Nephron (organoid): Measurements from ENCODE around the gene LMO7.
A peak's percentile ranks its signal among the peaks of the same experiment; 100 is the strongest.

Experiments
- H3K27ac Mint-ChIP-seq, 3 experiments: 2 replicates each; pipeline ENCODE4 v1.8.0; 2020; ENCODE audit warnings: mixed read lengths in 3 of 3, mild to moderate bottlenecking in 2 of 3, moderate library complexity in 1 of 3
- H3K27me3 Mint-ChIP-seq: 2 replicates; pipeline ENCODE4 v1.8.0; 2021; ENCODE audit warnings: low read depth, mild to moderate bottlenecking, moderate library complexity, mixed read lengths
- H3K36me3 Mint-ChIP-seq: 2 replicates; pipeline ENCODE4 v1.8.0; 2020; ENCODE audit warnings: low read depth, mixed read lengths
- H3K4me1 Mint-ChIP-seq: 2 replicates; pipeline ENCODE4 v1.8.0; 2020; ENCODE audit warnings: mixed read lengths
- H3K4me3 Mint-ChIP-seq, 3 experiments: 2 replicates each; pipeline ENCODE4 v1.8.0; 2020; ENCODE audit warnings: mild to moderate bottlenecking in 3 of 3, mixed read lengths in 3 of 3, moderate library complexity in 2 of 3
- H3K9me3 Mint-ChIP-seq: 2 replicates; pipeline ENCODE4 v1.8.0; 2020; ENCODE audit warnings: mixed read lengths
- TF ChIP-seq, protein P1 (sequence below), 3 experiments: fragments of 200-600 bp; sonication (generic); IDR thresholded peaks; one replicate each; pipeline ENCODE4 v1.5.0; 2021; ENCODE audit warnings: antibody characterized with exemption in 3 of 3; ENCODE audit not compliant: unreplicated experiment in 3 of 3

The LMO7 gene

DNA sequence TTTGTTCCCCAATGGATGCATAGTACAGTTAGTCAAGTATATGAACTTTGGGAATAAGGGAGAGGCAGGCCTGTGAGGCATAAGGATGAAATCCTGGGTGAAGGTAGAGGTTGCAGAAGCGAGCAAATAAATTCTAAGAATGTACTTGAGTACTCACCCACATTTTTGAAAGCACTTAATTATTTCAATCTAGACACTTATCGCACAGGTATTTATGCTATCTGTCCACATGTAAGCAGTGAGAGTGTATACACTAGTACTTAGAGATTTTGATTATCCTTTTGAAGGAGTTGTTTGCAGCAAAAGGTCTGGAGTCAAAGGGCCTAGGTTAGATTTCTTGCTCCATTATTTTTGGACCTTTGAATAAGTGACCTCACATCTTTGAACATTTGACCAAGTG lies 77.7 kb downstream of the LMO7 start:
- TF ChIP-seq, protein P1, sequence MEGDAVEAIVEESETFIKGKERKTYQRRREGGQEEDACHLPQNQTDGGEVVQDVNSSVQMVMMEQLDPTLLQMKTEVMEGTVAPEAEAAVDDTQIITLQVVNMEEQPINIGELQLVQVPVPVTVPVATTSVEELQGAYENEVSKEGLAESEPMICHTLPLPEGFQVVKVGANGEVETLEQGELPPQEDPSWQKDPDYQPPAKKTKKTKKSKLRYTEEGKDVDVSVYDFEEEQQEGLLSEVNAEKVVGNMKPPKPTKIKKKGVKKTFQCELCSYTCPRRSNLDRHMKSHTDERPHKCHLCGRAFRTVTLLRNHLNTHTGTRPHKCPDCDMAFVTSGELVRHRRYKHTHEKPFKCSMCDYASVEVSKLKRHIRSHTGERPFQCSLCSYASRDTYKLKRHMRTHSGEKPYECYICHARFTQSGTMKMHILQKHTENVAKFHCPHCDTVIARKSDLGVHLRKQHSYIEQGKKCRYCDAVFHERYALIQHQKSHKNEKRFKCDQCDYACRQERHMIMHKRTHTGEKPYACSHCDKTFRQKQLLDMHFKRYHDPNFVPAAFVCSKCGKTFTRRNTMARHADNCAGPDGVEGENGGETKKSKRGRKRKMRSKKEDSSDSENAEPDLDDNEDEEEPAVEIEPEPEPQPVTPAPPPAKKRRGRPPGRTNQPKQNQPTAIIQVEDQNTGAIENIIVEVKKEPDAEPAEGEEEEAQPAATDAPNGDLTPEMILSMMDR (IDR thresholded peaks at IDR 0.05; ENCODE audit: unreplicated experiment in 3 of 3) = no peak
- peak overlapping the region in 1 of 3 experiments; percentile 37 for H3K27ac Mint-ChIP-seq
- no peak overlapping the region for H3K4me3 Mint-ChIP-seq
- H3K36me3 Mint-ChIP-seq = no peaks in the 10 kb centered on the region
- peaks cover 25% of the 10 kb centered on the region for H3K4me1 Mint-ChIP-seq
- H3K9me3 Mint-ChIP-seq = peaks cover 11% of the 10 kb centered on the region
- H3K27me3 Mint-ChIP-seq = no peaks in the 10 kb centered on the region

DNA sequence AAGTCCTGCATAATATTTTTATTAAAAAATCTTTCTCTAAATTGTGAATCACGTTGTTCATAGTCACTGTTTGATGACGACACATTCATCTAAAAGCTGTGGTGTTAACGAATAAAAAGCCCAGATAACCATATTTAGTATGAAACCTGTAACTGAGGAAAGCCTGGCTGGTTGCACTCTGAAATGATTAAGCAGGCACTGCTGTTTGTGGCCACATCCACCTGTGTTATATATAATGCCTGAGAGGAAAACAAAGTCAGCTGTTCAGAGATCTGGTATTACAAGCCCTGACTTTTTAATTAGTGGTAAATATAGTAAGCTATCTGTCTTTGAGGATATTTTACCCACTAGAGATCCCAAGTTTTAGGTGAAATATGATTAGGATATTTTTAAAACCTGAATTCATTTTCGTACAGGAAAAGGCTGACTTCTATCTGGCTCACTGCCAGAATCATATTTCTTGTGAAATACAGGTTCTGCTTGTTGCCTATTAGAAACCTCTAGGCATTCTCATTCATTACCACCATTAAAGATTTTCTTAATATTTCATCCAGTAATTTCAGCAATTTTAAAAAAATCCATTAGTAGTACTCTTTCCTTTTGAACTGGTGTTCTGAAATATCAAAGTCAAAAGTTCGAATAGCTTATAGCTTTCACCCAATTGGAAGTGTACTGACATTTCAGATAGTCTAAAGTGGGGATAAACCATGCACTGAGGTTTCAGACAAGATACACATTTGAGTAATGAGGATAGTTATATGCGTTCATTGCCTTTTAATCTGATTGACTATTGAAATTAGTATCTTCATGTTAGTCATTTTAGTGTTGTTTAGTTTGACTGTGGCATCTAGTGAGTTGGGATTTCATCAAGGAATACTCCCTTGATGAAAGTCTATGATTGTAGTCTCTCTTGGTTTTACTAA lies 79.7 kb downstream of the LMO7 start:
- Mint-ChIP-seq H3K27me3 (no peaks in the 10 kb centered on the region), H3K27ac (peak overlapping the region in 1 of 3 experiments; percentile 50), H3K4me1 (peaks cover 25% of the 10 kb centered on the region), H3K9me3 (peaks cover 11% of the 10 kb centered on the region), H3K4me3 (no peak overlapping the region), H3K36me3 (no peaks in the 10 kb centered on the region)
- TF ChIP-seq, protein P1 (IDR thresholded peaks at IDR 0.05; ENCODE audit: unreplicated experiment in 3 of 3) = no peak

DNA sequence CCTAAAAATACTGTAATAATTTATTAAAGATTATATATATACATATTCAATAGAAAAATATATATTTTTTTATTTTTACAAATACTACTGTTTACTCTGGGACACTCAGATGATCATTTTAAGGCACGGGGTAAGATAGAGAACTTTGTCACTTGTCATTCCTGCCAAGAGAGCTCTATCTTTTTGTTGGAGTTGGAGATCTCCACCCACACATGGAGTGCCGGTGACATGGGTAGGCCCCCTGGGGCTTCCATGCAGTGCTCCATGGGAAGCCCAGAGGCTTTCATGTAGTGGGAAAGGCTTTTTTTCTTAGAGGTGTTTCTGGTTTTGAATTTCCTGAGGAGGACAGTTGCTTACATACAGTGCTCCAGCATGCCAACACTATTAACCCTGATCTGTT lies 81.4 kb downstream of the LMO7 start:
- Mint-ChIP-seq H3K9me3 (peaks cover under 1% of the 10 kb centered on the region), H3K4me3 (no peak overlapping the region), H3K27ac (no peak overlapping the region), H3K27me3 (no peaks in the 10 kb centered on the region), H3K4me1 (peaks cover 25% of the 10 kb centered on the region), H3K36me3 (no peaks in the 10 kb centered on the region)
- TF ChIP-seq, protein P1 (IDR thresholded peaks at IDR 0.05; ENCODE audit: unreplicated experiment in 3 of 3) = no peak

DNA sequence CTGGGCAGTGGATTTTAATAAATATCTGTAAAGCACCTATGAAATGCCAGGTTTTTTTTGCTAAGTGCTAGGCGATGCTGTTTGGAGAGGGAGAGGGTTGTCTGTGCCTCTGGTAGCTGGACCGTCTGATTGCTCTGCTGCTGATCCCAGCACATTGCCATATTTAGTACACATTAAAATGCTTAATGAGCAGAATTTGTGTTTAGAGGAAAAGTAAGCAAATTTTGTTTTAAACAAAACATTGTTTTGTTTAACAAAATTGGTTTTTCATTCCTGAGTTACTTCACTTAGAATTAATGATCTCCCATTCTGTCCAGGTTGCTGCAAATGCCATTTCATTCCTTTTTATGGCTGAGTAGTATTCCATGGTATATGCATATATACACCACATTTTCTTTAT lies 85.2 kb downstream of the LMO7 start:
- TF ChIP-seq, protein P1 (IDR thresholded peaks at IDR 0.05; ENCODE audit: unreplicated experiment in 3 of 3) = no peak
- Mint-ChIP-seq H3K27me3 (no peaks in the 10 kb centered on the region), H3K4me3 (no peak overlapping the region), H3K27ac (peak overlapping the region in 1 of 3 experiments; percentile 30), H3K9me3 (no peaks in the 10 kb centered on the region), H3K36me3 (no peaks in the 10 kb centered on the region), H3K4me1 (peaks cover 46% of the 10 kb centered on the region)

DNA sequence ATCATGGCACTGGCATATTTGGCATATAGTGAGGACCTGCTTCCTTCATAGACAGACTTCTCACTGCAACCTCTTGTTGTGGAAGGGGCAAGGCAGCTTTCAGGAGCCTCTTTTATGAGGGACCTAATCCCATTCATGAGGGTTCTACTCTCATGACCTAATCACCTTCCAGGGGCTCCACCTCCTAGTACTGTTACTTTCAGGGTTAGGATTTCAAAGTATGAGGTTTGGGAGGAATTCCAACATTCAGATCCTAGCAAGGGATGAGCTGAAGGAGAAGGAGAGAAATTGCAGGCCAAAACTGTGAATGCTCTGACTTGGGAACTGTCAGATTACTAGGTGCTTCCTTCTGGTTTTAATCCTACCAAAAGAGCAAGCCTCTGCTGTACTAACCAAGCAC lies 87.8 kb downstream of the LMO7 start:
- H3K4me3 Mint-ChIP-seq = no peak overlapping the region
- TF ChIP-seq, protein P1 (IDR thresholded peaks at IDR 0.05; ENCODE audit: unreplicated experiment in 3 of 3) = no peak
- peaks cover 37% of the 10 kb centered on the region for H3K4me1 Mint-ChIP-seq
- peaks cover 7% of the 10 kb centered on the region for H3K36me3 Mint-ChIP-seq
- no peaks in the 10 kb centered on the region for H3K27me3 Mint-ChIP-seq
- peaks cover 4% of the 10 kb centered on the region for H3K9me3 Mint-ChIP-seq
- peak overlapping the region; percentile 76 to 94 (median 77) for H3K27ac Mint-ChIP-seq
